A549 (cell line): ENCODE measurements around the gene TFF1.

ENCODE experiments used
- ATOH8 ChIP-seq: fragments of 250-450 bp; sonication (Bioruptor Pico); IDR thresholded peaks from 2 replicates; pipeline ENCODE4 v1.5.0; 2020; ENCODE audit warnings: low read depth, mild to moderate bottlenecking, moderate library complexity
- CHD2 ChIP-seq: fragments of 150-350 bp; IDR thresholded peaks from 2 replicates; pipeline ENCODE4 v1.6.1; 2014; ENCODE audit warnings: low read length; ENCODE audit not compliant: partially characterized antibody
- CTCF ChIP-seq: fragments of >200 bp; sonication (Bioruptor Twin); formaldehyde crosslinking; IDR thresholded peaks from 3 replicates; pipeline ENCODE4 v1.5.1; 2016
- EP300 ChIP-seq, 2 experiments: fragments of >200 bp; sonication (Bioruptor Twin); formaldehyde crosslinking; IDR thresholded peaks; 2 replicates in 1 of 2; 3 replicates in 1 of 2; pipeline ENCODE4 v1.6.1; 2016 to 2017
- FOSL2 ChIP-seq, 2 experiments: fragments of 450-650 bp in 1 of 2; fragments of >200 bp in 1 of 2; sonication (Bioruptor Twin) in 1 of 2; formaldehyde crosslinking; IDR thresholded peaks; 2 replicates each; pipeline versions ENCODE4 v1.5.0 to v1.6.1; 2016 to 2020; ENCODE audit warnings: mild to moderate bottlenecking in 1 of 2, moderate library complexity in 1 of 2
- PHF8 ChIP-seq: fragments of 200-600 bp; sonication (generic); IDR thresholded peaks from 2 replicates; pipeline ENCODE4 v1.6.1; 2016; ENCODE audit warnings: low read depth, mild to moderate bottlenecking, antibody characterized with exemption, moderate library complexity, borderline replicate concordance
- POLR2A ChIP-seq: IDR thresholded peaks from 2 replicates; pipeline ENCODE4 v1.6.1; 2012; ENCODE audit warnings: mild to moderate bottlenecking, low read length
- USF2 ChIP-seq: fragments of 450-650 bp; IDR thresholded peaks from 2 replicates; pipeline ENCODE4 v1.6.1; 2014; ENCODE audit warnings: antibody characterized with exemption

- TF ChIP-seq PHF8: no peak
- TF ChIP-seq CTCF: no peak
- TF ChIP-seq ATOH8 (CRISPR knock-in tag): no peak
- TF ChIP-seq FOSL2 (IDR thresholded peaks at IDR 0.05): no peak
- TF ChIP-seq FOSL2 (CRISPR knock-in tag; IDR thresholded peaks at IDR 0.05): no peak
- TF ChIP-seq POLR2A: no peak
- no peak for TF ChIP-seq CHD2
- no peak for TF ChIP-seq EP300 (IDR thresholded peaks at IDR 0.05)
- no peak for TF ChIP-seq USF2
Observed at GRCh38 chr21:42317341-42317741, 49.0 kb downstream of the TFF1 start.
